Gastrocnemius medialis (tissue), 4 donors: ENCODE results near the gene CD8A. TPM values are rescaled to one million over a fixed set of nuclear protein-coding genes. Genes with fewer than 3 reads are reported as not detected.

Experiments used
- ATAC-seq, 2 donors: fragments of 150-250 bp; one replicate each; pipeline ENCODE4 v1.9.1; 2016
- DNase-seq, 2 donors: peaks; one replicate each; pipeline ENCODE4 v3.0.0-alpha.2; 2019
- H3K27ac ChIP-seq, 4 donors: fragments of 200-600 bp; sonication (generic); 1 replicate in 1 of 4; 2 replicates in 3 of 4; pipeline ENCODE4 v1.5.1; 2016 to 2018; ENCODE audit warnings: mild to moderate bottlenecking in 2 of 4, moderate library complexity in 1 of 4
- H3K27me3 ChIP-seq, 3 donors: fragments of 200-600 bp; sonication (generic) in 2 of 3; 1 replicate in 1 of 3; 2 replicates in 2 of 3; pipeline versions ENCODE4 v1.5.1 to v1.6.0; 2016 to 2019; ENCODE audit warnings: mild to moderate bottlenecking in 1 of 3, moderate library complexity in 1 of 3
- H3K36me3 ChIP-seq, 2 donors: fragments of 200-600 bp; sonication (generic) in 1 of 2; one replicate each; pipeline ENCODE4 v1.5.1; 2017 to 2018
- H3K4me1 ChIP-seq, 2 donors: fragments of 200-600 bp; sonication (generic) in 1 of 2; one replicate each; pipeline ENCODE4 v1.5.1; 2016 to 2017; ENCODE audit warnings: mild to moderate bottlenecking in 2 of 2
- H3K4me3 ChIP-seq, 4 donors: fragments of 200-600 bp; sonication (generic) in 3 of 4; 1 replicate in 1 of 4; 2 replicates in 3 of 4; pipeline ENCODE4 v1.5.1; 2016 to 2019; ENCODE audit warnings: mild to moderate bottlenecking in 2 of 4
- H3K9me3 ChIP-seq, 3 donors: fragments of 200-600 bp; sonication (generic) in 2 of 3; 1 replicate in 1 of 3; 2 replicates in 2 of 3; pipeline ENCODE4 v1.5.1; 2016 to 2019
- CTCF ChIP-seq, 5 experiments: fragments of 450-650 bp in 3 of 5; fragments of 200-600 bp in 2 of 5; sonication (generic) in 2 of 5; IDR thresholded peaks in 4 of 5; conservative IDR thresholded peaks in 1 of 5; 1 replicate in 4 of 5; 2 replicates in 1 of 5; pipeline ENCODE4 v1.5.1; 2016 to 2019; ENCODE audit warnings: antibody characterized with exemption in 5 of 5, mild to moderate bottlenecking in 3 of 5, moderate library complexity in 3 of 5
- POLR2A ChIP-seq, 2 donors: fragments of 450-650 bp; IDR thresholded peaks; one replicate each; pipeline ENCODE4 v1.6.1; 2017; ENCODE audit warnings: antibody characterized with exemption in 2 of 2, mild to moderate bottlenecking in 2 of 2, moderate library complexity in 2 of 2
- in situ Hi-C, 4 donors: fragments of 200-750 bp; cut with MboI; loops; one replicate each; pipeline versions ENCODE4 v1.15.0 to v1.8.0; 2017; ENCODE audit warnings: low sequenced_read_pairs in 4 of 4
- intact Hi-C: fragments of 100-400 bp; cut with DNase I; formaldehyde crosslinking; loops from one replicate; pipeline ENCODE4 v1.15.1; 2023; ENCODE audit warnings: low total_unique reads
- total RNA-seq, 4 donors: library from RNA; depleted of rRNA; stranded (reverse); fragments of >200 nt; gene quantifications; one replicate each; pipeline versions ENCODE4 v1.1.0 to v1.2.3, GENCODE V29; 2016

CD8A gene
- total RNA-seq, 4 donors from 2014 or later = 0.16 to 0.32 (median 0.31) TPM; not detected in 1

DNA sequence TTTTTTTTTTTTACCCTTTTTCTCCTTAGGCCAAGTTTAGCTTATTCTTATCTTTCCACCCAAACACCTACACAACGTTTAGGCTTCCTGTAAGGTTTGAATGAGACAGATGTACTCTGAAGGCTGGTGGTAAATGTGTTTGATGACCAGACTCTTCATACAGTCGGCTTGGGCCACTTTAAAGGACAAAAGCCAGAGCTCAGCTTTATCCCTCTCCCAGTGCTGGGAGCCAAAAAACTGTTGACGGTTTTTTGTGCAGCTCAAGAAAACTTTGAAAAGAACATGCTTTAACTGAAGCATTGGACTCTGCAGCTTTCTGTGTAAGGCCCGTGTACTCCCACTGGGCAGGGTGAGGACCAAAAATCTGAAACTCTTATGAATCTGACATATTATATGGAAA, 15.4 kb downstream of the CD8A start:
- no peak overlapping the region for H3K4me3 ChIP-seq
- peaks cover 0 to 47% of the 10 kb centered on the region in 2 donors for H3K36me3 ChIP-seq
- H3K27ac ChIP-seq = no peak overlapping the region
- intact Hi-C loops = no loop called here
- in situ Hi-C loops = no loop called here
- no peaks in the 10 kb centered on the region for H3K9me3 ChIP-seq
- H3K27me3 ChIP-seq = no peaks in the 10 kb centered on the region
- DNase-seq = no peak
- TF ChIP-seq CTCF (IDR thresholded peaks at IDR 0.05 in 4 of 5, conservative IDR thresholded peaks at IDR 0.05 in 1 of 5) (no peak), POLR2A (IDR thresholded peaks at IDR 0.05) (no peak)
- H3K4me1 ChIP-seq = no peaks in the 10 kb centered on the region
- ATAC-seq = no peak

DNA sequence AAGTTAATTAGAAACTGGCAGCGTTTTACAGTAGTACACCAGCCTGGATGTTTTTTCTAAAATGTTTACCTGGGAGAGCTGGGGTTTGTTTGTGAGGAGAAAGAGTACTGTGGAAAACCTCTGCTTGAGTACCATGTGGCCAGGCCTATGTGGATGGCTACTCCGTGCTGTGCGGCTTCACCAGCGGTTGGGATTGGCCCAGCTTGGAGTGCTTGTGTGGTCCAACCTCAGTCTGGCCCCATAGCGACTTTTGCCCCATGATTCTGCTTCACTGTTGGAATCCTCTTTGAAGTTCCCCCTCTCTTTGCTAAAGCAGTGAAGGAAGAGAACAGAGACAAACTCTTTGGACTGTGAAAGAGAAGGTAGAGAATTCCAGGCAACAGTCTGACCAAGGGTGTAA, 15.9 kb downstream of the CD8A start:
- TF ChIP-seq CTCF (IDR thresholded peaks at IDR 0.05 in 4 of 5, conservative IDR thresholded peaks at IDR 0.05 in 1 of 5) = no peak
- no peak for TF ChIP-seq POLR2A (IDR thresholded peaks at IDR 0.05)

DNA sequence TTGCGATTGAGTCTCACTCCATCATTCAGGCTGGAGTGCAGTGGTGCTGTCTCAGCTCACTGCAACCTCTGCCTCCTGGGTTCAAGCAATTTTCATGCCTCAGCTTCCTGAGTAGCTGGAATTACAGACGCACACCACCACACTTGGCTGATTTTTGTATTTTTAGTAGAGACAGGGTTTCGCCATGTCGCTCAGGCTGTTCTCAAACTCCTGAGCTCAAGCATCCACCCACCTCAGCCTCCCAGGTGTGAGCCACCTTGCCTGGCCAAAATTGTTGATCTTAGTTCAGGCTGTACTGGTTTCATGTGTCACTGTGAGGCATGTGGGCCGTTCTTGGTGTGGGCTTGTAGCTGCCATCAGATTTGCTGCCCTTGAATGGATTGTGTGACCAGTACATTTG, 18.1 kb downstream of the CD8A start:
- in situ Hi-C loops = no loop called here
- DNase-seq = no peak
- no peak overlapping the region for H3K4me3 ChIP-seq
- peaks cover 3 to 4% of the 10 kb centered on the region in 2 donors for H3K4me1 ChIP-seq
- ATAC-seq = no peak
- intact Hi-C loops = no loop called here
- no peak overlapping the region for H3K27ac ChIP-seq
- H3K36me3 ChIP-seq = peaks cover 0 to 56% of the 10 kb centered on the region in 2 donors
- H3K27me3 ChIP-seq = no peaks in the 10 kb centered on the region
- no peaks in the 10 kb centered on the region for H3K9me3 ChIP-seq
- no peak for TF ChIP-seq POLR2A (IDR thresholded peaks at IDR 0.05)
- no peak for TF ChIP-seq CTCF (IDR thresholded peaks at IDR 0.05 in 4 of 5, conservative IDR thresholded peaks at IDR 0.05 in 1 of 5)

More for the DNA sequence above, 15.9 kb downstream of the CD8A start:
- in situ Hi-C loops = no loop called here
- ATAC-seq (no peak), DNase-seq (no peak)
- H3K36me3 ChIP-seq = peaks cover 0 to 50% of the 10 kb centered on the region in 2 donors
- H3K27me3 ChIP-seq = no peaks in the 10 kb centered on the region
- no peak overlapping the region for H3K27ac ChIP-seq
- no peaks in the 10 kb centered on the region for H3K4me1 ChIP-seq
- intact Hi-C loops = no loop called here
- H3K9me3 ChIP-seq = no peaks in the 10 kb centered on the region
- H3K4me3 ChIP-seq = no peak overlapping the region

- no peak overlapping the region for H3K4me3 ChIP-seq
- H3K27me3 ChIP-seq = no peaks in the 10 kb centered on the region
- ATAC-seq (no peak), DNase-seq (no peak)
- no peak overlapping the region for H3K27ac ChIP-seq
- TF ChIP-seq POLR2A (IDR thresholded peaks at IDR 0.05) (no peak), CTCF (IDR thresholded peaks at IDR 0.05 in 4 of 5, conservative IDR thresholded peaks at IDR 0.05 in 1 of 5) (no peak)
- H3K4me1 ChIP-seq = peaks cover 3 to 4% of the 10 kb centered on the region in 2 donors
- in situ Hi-C loops (no loop called here), intact Hi-C loops (no loop called here)
- no peaks in the 10 kb centered on the region for H3K9me3 ChIP-seq
- H3K36me3 ChIP-seq = peaks cover 0 to 60% of the 10 kb centered on the region in 2 donors
Observed at GRCh38 chr2:86770816-86771301, 19.9 kb downstream of the CD8A start.

GRCh38 chr2:86769838-86770237, 20.9 kb downstream of the CD8A start:
- H3K27me3 ChIP-seq = no peaks in the 10 kb centered on the region
- DNase-seq = no peak
- in situ Hi-C loops (no loop called here), intact Hi-C loops (no loop called here)
- H3K9me3 ChIP-seq = no peaks in the 10 kb centered on the region
- TF ChIP-seq CTCF (IDR thresholded peaks at IDR 0.05 in 4 of 5, conservative IDR thresholded peaks at IDR 0.05 in 1 of 5) (no peak), POLR2A (IDR thresholded peaks at IDR 0.05) (no peak)
- peaks cover 5 to 9% of the 10 kb centered on the region in 2 donors for H3K4me1 ChIP-seq
- no peak overlapping the region for H3K27ac ChIP-seq
- no peak overlapping the region for H3K4me3 ChIP-seq
- no peak for ATAC-seq
- peaks cover 0 to 62% of the 10 kb centered on the region in 2 donors for H3K36me3 ChIP-seq
